AG04450 (cell line): ENCODE measurements around the gene HBM. TPM values are rescaled to one million over a fixed set of nuclear protein-coding genes. Genes with fewer than 3 reads are reported as not detected.

Source experiments
- CTCF ChIA-PET: fragments of 300-600, 350-600 bp; formaldehyde crosslinking; extraction: SDS; loops from one replicate; lab custom pipeline; 2022; ENCODE audit warnings: antibody characterized with exemption, inconsistent platforms; lab: Charles Lee
- POLR2A ChIA-PET: fragments of 350-600 bp; formaldehyde crosslinking; extraction: SDS; loops from one replicate; lab custom pipeline; 2021; ENCODE audit warnings: antibody characterized with exemption, inconsistent platforms; lab: Yijun Ruan, JAX
- DNase-seq: peaks from one replicate; pipeline ENCODE4 v3.0.0-alpha.2; 2011; ENCODE audit warnings: low read depth, low spot score
- H3K27ac ChIP-seq: one replicate; pipeline ENCODE4 v1.5.1; 2012; ENCODE audit warnings: low read depth, low read length, control low read depth
- H3K27me3 ChIP-seq: one replicate; pipeline ENCODE4 v1.6.0; 2012; ENCODE audit warnings: low read length; ENCODE audit not compliant: control insufficient read depth, insufficient read depth
- H3K4me3 ChIP-seq: 2 replicates; pipeline ENCODE4 v1.5.1; 2011; ENCODE audit warnings: mild to moderate bottlenecking, low read depth, low read length, control low read depth
- H3K9me3 ChIP-seq: 2 replicates; pipeline ENCODE4 v1.5.1; 2012; ENCODE audit warnings: low read length; ENCODE audit not compliant: control insufficient read depth, insufficient read depth
- CTCF ChIP-seq: IDR thresholded peaks from 2 replicates; pipeline ENCODE4 v1.5.1; 2011; ENCODE audit warnings: low read depth, low read length, control low read depth, inconsistent platforms
- polyA plus RNA-seq: library from polyadenylated mRNA; depleted of rRNA; stranded (reverse); fragments of >200 nt; gene quantifications from 2 replicates; pipeline ENCODE4 v1.2.3, GENCODE V29; 2011

HBM gene
- polyA plus RNA-seq, 1 experiment, result not detected

- ChIA-PET CTCF (interaction anchor here (0.9 to 1.1 kb wide), 2 partner anchors 28 to 57 kb away, joined by 3 to 8 read pairs; no protein-coding TSS in a partner anchor), POLR2A (no interaction called here)
- no peak for TF ChIP-seq CTCF
- H3K4me3 ChIP-seq, result no peak overlapping the region
- no peak overlapping the region for H3K27ac ChIP-seq
- no peaks in the 10 kb centered on the region for H3K27me3 ChIP-seq
- DNase-seq, result no peak
- H3K9me3 ChIP-seq, result no peaks in the 10 kb centered on the region
Measured at GRCh38 chr16:125011-125410, 40.8 kb upstream of the HBM start.

- no peak for TF ChIP-seq CTCF
- Histone ChIP-seq H3K27ac (no peak overlapping the region), H3K27me3 (no peaks in the 10 kb centered on the region), H3K9me3 (no peaks in the 10 kb centered on the region), H3K4me3 (no peak overlapping the region)
- ChIA-PET CTCF (interaction anchor here (1.0 kb wide), 1 partner anchor 33 kb away, joined by 7 read pairs; no protein-coding TSS in a partner anchor), POLR2A (no interaction called here)
- DNase-seq, result no peak
Measured at GRCh38 chr16:129075-129474, 36.7 kb upstream of the HBM start.

GRCh38 chr16:130533-131173 is 35.1 kb upstream of the HBM start:
- H3K27me3 ChIP-seq, result no peaks in the 10 kb centered on the region
- TF ChIP-seq CTCF, result no peak
- POLR2A ChIA-PET, result no interaction called here
- no peak overlapping the region for H3K4me3 ChIP-seq
- CTCF ChIA-PET, result interaction anchor here (0.8 to 1.6 kb wide), 2 partner anchors 13 to 65 kb away, joined by 4 read pairs; no protein-coding TSS in a partner anchor
- H3K27ac ChIP-seq, result no peak overlapping the region
- no peak for DNase-seq
- H3K9me3 ChIP-seq, result no peaks in the 10 kb centered on the region

- CTCF ChIA-PET, result interaction anchor here (1.1 to 4.2 kb wide), 4 partner anchors 9 to 66 kb away, joined by 3 to 16 read pairs (median 4); no protein-coding TSS in a partner anchor
- TF ChIP-seq CTCF, result no peak
- Histone ChIP-seq H3K27me3 (no peaks in the 10 kb centered on the region), H3K4me3 (no peak overlapping the region), H3K9me3 (no peaks in the 10 kb centered on the region), H3K27ac (no peak overlapping the region)
- POLR2A ChIA-PET, result no interaction called here
- no peak for DNase-seq
Measured at GRCh38 chr16:132120-132519, 33.7 kb upstream of the HBM start.

- no peak overlapping the region for H3K27ac ChIP-seq
- no peak for TF ChIP-seq CTCF
- H3K4me3 ChIP-seq, result no peak overlapping the region
- DNase-seq, result no peak
- POLR2A ChIA-PET, result no interaction called here
- H3K9me3 ChIP-seq, result no peaks in the 10 kb centered on the region
- H3K27me3 ChIP-seq, result no peaks in the 10 kb centered on the region
- CTCF ChIA-PET, result interaction anchor here (1.4 to 4.2 kb wide), 3 partner anchors 13 to 37 kb away, joined by 3 to 16 read pairs (median 4); no protein-coding TSS in a partner anchor
Measured at GRCh38 chr16:133716-134115, 32.1 kb upstream of the HBM start.
